ENCODE data around the gene GALNT18.

The GALNT18 gene

DNA sequence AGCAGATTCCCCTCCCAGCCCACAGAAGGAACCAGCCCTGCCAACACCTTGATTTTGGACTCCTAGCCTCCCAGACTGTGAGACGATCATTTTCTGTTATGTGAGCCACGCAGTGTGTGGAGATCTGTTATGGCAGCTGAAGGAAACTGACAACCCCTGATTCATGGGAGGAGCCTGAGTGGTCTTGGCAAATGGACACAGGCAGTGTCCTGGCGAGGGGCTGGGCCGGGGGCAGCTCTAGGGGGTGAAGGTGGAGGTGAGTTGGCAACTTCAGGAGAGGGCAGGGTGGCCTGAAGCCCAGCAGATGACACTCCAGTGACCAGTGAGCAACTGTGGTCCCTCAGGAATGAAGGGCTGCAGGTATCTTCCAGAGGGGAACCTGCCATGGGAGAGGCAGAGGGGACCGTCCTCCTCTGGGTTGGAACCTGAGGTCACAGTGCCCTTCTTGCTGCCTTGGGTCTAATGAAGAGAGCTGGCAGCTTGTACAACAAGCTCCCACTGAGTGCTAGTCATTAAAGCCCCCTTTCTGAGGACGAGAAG is 351.5 kb downstream of the GALNT18 start:
- TF ChIP-seq, protein P1, sequence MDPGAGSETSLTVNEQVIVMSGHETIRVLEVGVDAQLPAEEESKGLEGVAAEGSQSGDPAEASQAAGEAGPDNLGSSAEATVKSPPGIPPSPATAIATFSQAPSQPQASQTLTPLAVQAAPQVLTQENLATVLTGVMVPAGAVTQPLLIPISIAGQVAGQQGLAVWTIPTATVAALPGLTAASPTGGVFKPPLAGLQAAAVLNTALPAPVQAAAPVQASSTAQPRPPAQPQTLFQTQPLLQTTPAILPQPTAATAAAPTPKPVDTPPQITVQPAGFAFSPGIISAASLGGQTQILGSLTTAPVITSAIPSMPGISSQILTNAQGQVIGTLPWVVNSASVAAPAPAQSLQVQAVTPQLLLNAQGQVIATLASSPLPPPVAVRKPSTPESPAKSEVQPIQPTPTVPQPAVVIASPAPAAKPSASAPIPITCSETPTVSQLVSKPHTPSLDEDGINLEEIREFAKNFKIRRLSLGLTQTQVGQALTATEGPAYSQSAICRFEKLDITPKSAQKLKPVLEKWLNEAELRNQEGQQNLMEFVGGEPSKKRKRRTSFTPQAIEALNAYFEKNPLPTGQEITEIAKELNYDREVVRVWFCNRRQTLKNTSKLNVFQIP (CRISPR knock-in tag; IDR thresholded peaks at IDR 0.05; ENCODE audit: borderline replicate concordance, low read depth) = no peak
- TF ChIP-seq ZC3H10 (CRISPR knock-in tag; IDR thresholded peaks at IDR 0.05) = no peak
- TF ChIP-seq TCF4 (CRISPR knock-in tag; IDR thresholded peaks at IDR 0.05; ENCODE audit: borderline replicate concordance) = no peak
- no peak for TF ChIP-seq ARNTL (CRISPR knock-in tag; IDR thresholded peaks at IDR 0.05; ENCODE audit: borderline replicate concordance, low read depth)
- TF ChIP-seq GLIS3 (CRISPR knock-in tag; IDR thresholded peaks at IDR 0.05) = no peak
- no peak for TF ChIP-seq RARB (CRISPR knock-in tag; IDR thresholded peaks at IDR 0.05)
- TF ChIP-seq ZNF565 (CRISPR knock-in tag; conservative IDR thresholded peaks at IDR 0.05; ENCODE audit: low read depth) = no peak
- TF ChIP-seq ESRRG (CRISPR knock-in tag; IDR thresholded peaks at IDR 0.05) = no peak
- TF ChIP-seq PATZ1 (CRISPR knock-in tag; IDR thresholded peaks at IDR 0.05; ENCODE audit: borderline replicate concordance) = no peak
- no peak for TF ChIP-seq CREB5 (CRISPR knock-in tag; IDR thresholded peaks at IDR 0.05; ENCODE audit: low read depth)
- ATAC-seq = no peak

DNA sequence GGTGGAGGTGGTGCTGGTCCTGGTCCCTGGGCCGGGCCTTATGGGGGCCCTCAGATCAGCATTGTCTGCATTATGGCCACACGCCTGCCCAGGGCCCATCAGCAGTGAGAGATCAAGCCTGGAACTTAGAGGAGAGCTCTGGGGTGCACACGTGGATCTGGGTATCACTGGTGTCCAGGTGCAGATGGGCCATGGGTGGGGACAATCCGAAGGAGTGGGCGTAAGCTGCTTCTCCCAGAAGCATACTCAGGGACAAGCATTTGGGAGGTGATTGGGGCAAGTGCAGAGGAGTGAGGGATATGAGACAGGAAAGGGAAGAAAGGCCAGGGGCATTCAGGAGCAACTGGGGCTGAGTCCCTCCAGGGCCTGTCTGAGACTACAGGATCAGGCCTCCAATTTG is 353.1 kb downstream of the GALNT18 start:
- ATAC-seq = no peak
- TF ChIP-seq ESRRG (CRISPR knock-in tag; IDR thresholded peaks at IDR 0.05) (no peak), RARB (CRISPR knock-in tag; IDR thresholded peaks at IDR 0.05) (no peak), CSDC2 (CRISPR knock-in tag; IDR thresholded peaks at IDR 0.05) (no peak)

- TF ChIP-seq TOX (CRISPR knock-in tag; IDR thresholded peaks at IDR 0.05; ENCODE audit: borderline replicate concordance) (no peak), RARB (CRISPR knock-in tag; IDR thresholded peaks at IDR 0.05) (no peak), ZNF70 (CRISPR knock-in tag; IDR thresholded peaks at IDR 0.05) (no peak), ZFP30 (CRISPR knock-in tag; IDR thresholded peaks at IDR 0.05) (no peak)
- TF ChIP-seq, protein P2, sequence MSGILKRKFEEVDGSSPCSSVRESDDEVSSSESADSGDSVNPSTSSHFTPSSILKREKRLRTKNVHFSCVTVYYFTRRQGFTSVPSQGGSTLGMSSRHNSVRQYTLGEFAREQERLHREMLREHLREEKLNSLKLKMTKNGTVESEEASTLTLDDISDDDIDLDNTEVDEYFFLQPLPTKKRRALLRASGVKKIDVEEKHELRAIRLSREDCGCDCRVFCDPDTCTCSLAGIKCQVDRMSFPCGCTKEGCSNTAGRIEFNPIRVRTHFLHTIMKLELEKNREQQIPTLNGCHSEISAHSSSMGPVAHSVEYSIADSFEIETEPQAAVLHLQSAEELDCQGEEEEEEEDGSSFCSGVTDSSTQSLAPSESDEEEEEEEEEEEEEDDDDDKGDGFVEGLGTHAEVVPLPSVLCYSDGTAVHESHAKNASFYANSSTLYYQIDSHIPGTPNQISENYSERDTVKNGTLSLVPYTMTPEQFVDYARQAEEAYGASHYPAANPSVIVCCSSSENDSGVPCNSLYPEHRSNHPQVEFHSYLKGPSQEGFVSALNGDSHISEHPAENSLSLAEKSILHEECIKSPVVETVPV (CRISPR knock-in tag; IDR thresholded peaks at IDR 0.05) = no peak
- TF ChIP-seq, protein P1 (CRISPR knock-in tag; IDR thresholded peaks at IDR 0.05; ENCODE audit: borderline replicate concordance, low read depth) = no peak
- ATAC-seq = no peak
Observed at GRCh38 chr11:11268119-11268518, 353.7 kb downstream of the GALNT18 start.

DNA sequence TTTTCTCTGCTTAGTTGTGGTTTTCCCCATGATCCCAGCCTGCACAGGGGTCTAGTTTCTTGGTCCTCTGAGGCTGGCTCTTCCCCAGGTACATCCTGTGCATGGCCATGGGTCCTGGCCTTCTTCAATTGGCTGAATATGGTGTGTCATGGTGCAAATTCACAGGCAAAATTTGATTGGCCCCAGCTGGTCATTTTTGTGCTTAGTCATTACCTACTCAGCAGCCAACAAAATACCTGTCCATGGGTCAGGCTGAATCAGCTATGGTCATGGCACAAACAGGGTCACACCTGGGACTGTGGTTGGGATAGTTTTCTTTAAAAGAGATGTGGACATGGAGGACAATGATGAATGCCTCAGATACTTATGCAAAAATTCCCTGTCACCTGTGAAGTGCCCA is 354.5 kb downstream of the GALNT18 start:
- no peak for ATAC-seq
- no peak for TF ChIP-seq ARNTL (CRISPR knock-in tag; IDR thresholded peaks at IDR 0.05; ENCODE audit: borderline replicate concordance, low read depth)
- no peak for TF ChIP-seq PPARA (CRISPR knock-in tag; IDR thresholded peaks at IDR 0.05; ENCODE audit: borderline replicate concordance)
- no peak for TF ChIP-seq TOX (CRISPR knock-in tag; IDR thresholded peaks at IDR 0.05; ENCODE audit: borderline replicate concordance)
- TF ChIP-seq SNAI2 (CRISPR knock-in tag; IDR thresholded peaks at IDR 0.05) = no peak
- no peak for TF ChIP-seq TCF4 (CRISPR knock-in tag; IDR thresholded peaks at IDR 0.05; ENCODE audit: borderline replicate concordance)
- TF ChIP-seq BACH2 (CRISPR knock-in tag; IDR thresholded peaks at IDR 0.05; ENCODE audit: borderline replicate concordance) = no peak
- TF ChIP-seq CSDC2 (CRISPR knock-in tag; IDR thresholded peaks at IDR 0.05) = no peak
- TF ChIP-seq ZNF8 (CRISPR knock-in tag; IDR thresholded peaks at IDR 0.05) = no peak
- TF ChIP-seq ZFP30 (CRISPR knock-in tag; IDR thresholded peaks at IDR 0.05) = no peak
- TF ChIP-seq, protein P1 (CRISPR knock-in tag; IDR thresholded peaks at IDR 0.05; ENCODE audit: borderline replicate concordance, low read depth) = no peak
- no peak for TF ChIP-seq ZNF70 (CRISPR knock-in tag; IDR thresholded peaks at IDR 0.05)
- TF ChIP-seq PATZ1 (CRISPR knock-in tag; IDR thresholded peaks at IDR 0.05; ENCODE audit: borderline replicate concordance) = no peak

All from SK-N-SH treated with all-trans-retinoic acid at 6 μM for 48 hours (cell line).